K562 (cell line): ENCODE measurements around the gene DGKZ. TPM values are rescaled to one million over a fixed set of nuclear protein-coding genes. Genes with fewer than 3 reads are reported as not detected.

Experiments
- NR2C1 ChIP-seq, 2 experiments: fragments of 450-650 bp; IDR thresholded peaks; 2 replicates each; pipeline ENCODE4 v1.6.1; 2017; ENCODE audit warnings: mild to moderate bottlenecking in 2 of 2, antibody characterized with exemption in 1 of 2, inconsistent platforms in 1 of 2, missing compliant biosample characterization in 1 of 2, missing genetic modification characterization in 1 of 2
- ZNF3 ChIP-seq: fragments of 250-450 bp; sonication (Bioruptor Pico); IDR thresholded peaks from 2 replicates; pipeline ENCODE4 v1.5.0; 2021; ENCODE audit warnings: mild to moderate bottlenecking, moderate library complexity
- ZNF311 ChIP-seq: fragments of 250-450 bp; sonication (Bioruptor Pico); IDR thresholded peaks from 2 replicates; pipeline ENCODE4 v1.4.0; 2020; ENCODE audit warnings: mild to moderate bottlenecking, moderate library complexity
- ZNF639 ChIP-seq, 2 experiments: fragments of 200-800 bp in 1 of 2; sonication (Bioruptor generic) in 1 of 2; sonication (generic) in 1 of 2; formaldehyde crosslinking in 1 of 2; IDR thresholded peaks in 1 of 2; conservative IDR thresholded peaks in 1 of 2; 2 replicates each; pipeline versions ENCODE4 v1.5.0 to v1.6.1; 2016 to 2020; ENCODE audit warnings: missing compliant biosample characterization in 1 of 2, missing genetic modification characterization in 1 of 2, missing genetic modification reagents in 1 of 2
- polyA plus RNA-seq, 8 experiments: library from polyadenylated mRNA; depleted of rRNA in 4 of 8; stranded (reverse) in 5 of 8; unstranded in 3 of 8; fragments of >200 nt; fragmentation: Nextera tagmentation in 2 of 8; fragmentation: Illumina TruSeq in 1 of 8; extraction: Ambion mirVana in 2 of 8; extraction: Trizol in 1 of 8; gene quantifications; 2 replicates each; pipeline versions ENCODE4 v1.2.1 to v1.2.3, GENCODE V29; 2011 to 2014; ENCODE audit warnings: inconsistent platforms in 1 of 8, missing spikeins in 1 of 8
- total RNA-seq, 7 experiments: library from RNA; depleted of rRNA in 6 of 7; stranded (reverse); fragments of >200 nt in 6 of 7; fragmentation: Illumina TruSeq in 2 of 7; extraction: Trizol in 2 of 7; gene quantifications; 2 replicates each; pipeline versions ENCODE4 v1.2.1 to v1.2.3, GENCODE V29; 2011 to 2021; ENCODE audit warnings: low replicate concordance in 1 of 7
- TF ChIP-seq, protein P1 (sequence below): fragments of 200-800 bp; sonication (Bioruptor generic); IDR thresholded peaks from 2 replicates; pipeline ENCODE4 v1.6.1; 2016; ENCODE audit warnings: missing genetic modification characterization, missing compliant biosample characterization
- TF ChIP-seq, protein P2 (sequence below), 3 experiments: fragments of 200-800 bp in 1 of 3; fragments of 250-450 bp in 1 of 3; fragments of 450-650 bp in 1 of 3; sonication (Bioruptor Pico) in 1 of 3; sonication (Bioruptor generic) in 1 of 3; formaldehyde crosslinking in 1 of 3; IDR thresholded peaks; 2 replicates each; pipeline versions ENCODE4 v1.6.1 to v1.8.0; 2016 to 2022; ENCODE audit warnings: mild to moderate bottlenecking in 2 of 3, missing genetic modification characterization in 2 of 3, missing compliant biosample characterization in 1 of 3, moderate library complexity in 1 of 3

DGKZ gene
- total and polyA plus RNA-seq, 9 of the 15 experiments (the other 6 are each of a cell fraction or from before 2014, with no cell fraction given): 0.51 to 100 (median 44.2) TPM

DNA sequence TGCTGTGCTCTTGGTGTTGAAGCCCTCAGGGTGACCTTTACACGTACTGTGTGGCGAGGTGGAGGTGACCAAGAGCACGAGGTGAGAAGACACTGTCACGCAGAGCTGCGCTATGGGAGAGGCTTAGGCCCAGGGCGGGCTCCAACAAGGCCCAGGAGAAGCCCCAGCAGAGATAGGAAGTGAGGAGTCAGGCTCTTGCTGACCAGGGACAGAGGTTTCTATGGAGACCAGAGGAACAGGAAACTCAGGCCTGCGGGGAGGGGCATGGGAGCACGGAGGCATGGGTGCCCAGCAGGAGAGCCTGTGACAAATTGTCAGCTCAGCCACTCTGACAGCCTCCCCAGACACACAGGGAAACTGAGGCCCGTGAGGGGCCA, 15.8 kb downstream of the DGKZ start (continued):
- TF ChIP-seq NR2C1 (IDR thresholded peaks at IDR 0.05) (no peak), NR2C1 (tag; IDR thresholded peaks at IDR 0.05) (0 out of 2 replicates have a peak, but pooled peaks have one; percentile 52), ZNF311 (CRISPR knock-in tag) (0 out of 2 replicates have a peak, but pooled peaks have one; percentile 75), ZNF3 (no peak), ZNF639 (CRISPR knock-in tag; conservative IDR thresholded peaks at IDR 0.05 in 1 of 2, IDR thresholded peaks at IDR 0.05 in 1 of 2) (peak in 1 of 2 experiments; percentile 71; a peak in 2 of 4 replicates)
- TF ChIP-seq, protein P1, sequence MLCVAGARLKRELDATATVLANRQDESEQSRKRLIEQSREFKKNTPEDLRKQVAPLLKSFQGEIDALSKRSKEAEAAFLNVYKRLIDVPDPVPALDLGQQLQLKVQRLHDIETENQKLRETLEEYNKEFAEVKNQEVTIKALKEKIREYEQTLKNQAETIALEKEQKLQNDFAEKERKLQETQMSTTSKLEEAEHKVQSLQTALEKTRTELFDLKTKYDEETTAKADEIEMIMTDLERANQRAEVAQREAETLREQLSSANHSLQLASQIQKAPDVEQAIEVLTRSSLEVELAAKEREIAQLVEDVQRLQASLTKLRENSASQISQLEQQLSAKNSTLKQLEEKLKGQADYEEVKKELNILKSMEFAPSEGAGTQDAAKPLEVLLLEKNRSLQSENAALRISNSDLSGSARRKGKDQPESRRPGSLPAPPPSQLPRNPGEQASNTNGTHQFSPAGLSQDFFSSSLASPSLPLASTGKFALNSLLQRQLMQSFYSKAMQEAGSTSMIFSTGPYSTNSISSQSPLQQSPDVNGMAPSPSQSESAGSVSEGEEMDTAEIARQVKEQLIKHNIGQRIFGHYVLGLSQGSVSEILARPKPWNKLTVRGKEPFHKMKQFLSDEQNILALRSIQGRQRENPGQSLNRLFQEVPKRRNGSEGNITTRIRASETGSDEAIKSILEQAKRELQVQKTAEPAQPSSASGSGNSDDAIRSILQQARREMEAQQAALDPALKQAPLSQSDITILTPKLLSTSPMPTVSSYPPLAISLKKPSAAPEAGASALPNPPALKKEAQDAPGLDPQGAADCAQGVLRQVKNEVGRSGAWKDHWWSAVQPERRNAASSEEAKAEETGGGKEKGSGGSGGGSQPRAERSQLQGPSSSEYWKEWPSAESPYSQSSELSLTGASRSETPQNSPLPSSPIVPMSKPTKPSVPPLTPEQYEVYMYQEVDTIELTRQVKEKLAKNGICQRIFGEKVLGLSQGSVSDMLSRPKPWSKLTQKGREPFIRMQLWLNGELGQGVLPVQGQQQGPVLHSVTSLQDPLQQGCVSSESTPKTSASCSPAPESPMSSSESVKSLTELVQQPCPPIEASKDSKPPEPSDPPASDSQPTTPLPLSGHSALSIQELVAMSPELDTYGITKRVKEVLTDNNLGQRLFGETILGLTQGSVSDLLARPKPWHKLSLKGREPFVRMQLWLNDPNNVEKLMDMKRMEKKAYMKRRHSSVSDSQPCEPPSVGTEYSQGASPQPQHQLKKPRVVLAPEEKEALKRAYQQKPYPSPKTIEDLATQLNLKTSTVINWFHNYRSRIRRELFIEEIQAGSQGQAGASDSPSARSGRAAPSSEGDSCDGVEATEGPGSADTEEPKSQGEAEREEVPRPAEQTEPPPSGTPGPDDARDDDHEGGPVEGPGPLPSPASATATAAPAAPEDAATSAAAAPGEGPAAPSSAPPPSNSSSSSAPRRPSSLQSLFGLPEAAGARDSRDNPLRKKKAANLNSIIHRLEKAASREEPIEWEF: 0 out of 2 replicates have a peak, but pooled peaks have one; percentile 65
- TF ChIP-seq, protein P2, sequence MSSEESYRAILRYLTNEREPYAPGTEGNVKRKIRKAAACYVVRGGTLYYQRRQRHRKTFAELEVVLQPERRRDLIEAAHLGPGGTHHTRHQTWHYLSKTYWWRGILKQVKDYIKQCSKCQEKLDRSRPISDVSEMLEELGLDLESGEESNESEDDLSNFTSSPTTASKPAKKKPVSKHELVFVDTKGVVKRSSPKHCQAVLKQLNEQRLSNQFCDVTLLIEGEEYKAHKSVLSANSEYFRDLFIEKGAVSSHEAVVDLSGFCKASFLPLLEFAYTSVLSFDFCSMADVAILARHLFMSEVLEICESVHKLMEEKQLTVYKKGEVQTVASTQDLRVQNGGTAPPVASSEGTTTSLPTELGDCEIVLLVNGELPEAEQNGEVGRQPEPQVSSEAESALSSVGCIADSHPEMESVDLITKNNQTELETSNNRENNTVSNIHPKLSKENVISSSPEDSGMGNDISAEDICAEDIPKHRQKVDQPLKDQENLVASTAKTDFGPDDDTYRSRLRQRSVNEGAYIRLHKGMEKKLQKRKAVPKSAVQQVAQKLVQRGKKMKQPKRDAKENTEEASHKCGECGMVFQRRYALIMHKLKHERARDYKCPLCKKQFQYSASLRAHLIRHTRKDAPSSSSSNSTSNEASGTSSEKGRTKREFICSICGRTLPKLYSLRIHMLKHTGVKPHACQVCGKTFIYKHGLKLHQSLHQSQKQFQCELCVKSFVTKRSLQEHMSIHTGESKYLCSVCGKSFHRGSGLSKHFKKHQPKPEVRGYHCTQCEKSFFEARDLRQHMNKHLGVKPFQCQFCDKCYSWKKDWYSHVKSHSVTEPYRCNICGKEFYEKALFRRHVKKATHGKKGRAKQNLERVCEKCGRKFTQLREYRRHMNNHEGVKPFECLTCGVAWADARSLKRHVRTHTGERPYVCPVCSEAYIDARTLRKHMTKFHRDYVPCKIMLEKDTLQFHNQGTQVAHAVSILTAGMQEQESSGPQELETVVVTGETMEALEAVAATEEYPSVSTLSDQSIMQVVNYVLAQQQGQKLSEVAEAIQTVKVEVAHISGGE (CRISPR knock-in tag; IDR thresholded peaks at IDR 0.05): peak in 1 of 3 experiments; percentile 53; a peak in 1 of 6 replicates
